ENCODE results near the gene SLC45A1.

The SLC45A1 gene

DNA sequence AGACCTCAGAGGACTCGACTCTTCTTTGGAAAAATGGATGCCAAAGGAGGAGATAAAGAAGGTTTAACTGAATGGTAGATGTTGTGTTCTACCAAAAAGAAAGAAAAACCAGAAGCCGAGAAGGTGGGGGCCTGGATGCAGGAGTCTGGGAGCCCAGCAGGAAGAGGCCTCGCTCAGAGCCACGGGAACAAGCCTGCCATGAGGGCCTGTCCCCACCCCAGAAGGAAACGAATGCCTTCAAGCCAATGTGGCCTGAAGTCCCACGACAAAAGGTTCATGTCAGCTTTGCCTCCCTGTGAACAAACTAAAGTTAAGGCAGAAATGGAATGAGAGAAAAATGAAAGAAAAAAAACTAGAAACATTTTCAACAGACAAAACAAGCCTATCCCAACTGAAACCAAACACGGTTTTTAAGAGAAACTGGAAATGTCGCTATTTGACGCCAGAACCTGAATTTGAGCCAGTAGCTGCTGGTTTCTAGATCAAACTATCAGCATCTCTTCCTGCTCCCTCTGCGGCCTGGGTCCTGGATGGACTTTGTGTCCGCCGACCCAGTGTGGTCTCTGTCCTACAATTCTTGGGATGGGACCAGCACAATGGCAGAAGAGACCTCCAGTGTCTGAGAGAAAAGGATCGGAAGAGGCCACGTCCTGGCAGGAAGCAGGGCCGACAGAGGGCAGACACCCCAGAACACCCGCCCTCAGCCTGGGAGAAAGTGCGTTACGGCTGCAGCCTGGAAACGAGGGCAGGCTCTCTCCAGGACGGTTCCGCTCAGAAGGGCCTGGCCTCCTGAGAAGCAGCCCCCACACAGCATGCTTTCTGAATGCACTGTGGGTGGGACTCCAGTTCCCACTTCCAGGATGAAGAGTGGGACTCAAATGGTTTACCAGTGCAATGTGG, 35.2 kb downstream of the SLC45A1 start:
- peaks cover 28% of the 10 kb centered on the region for H3K36me3 ChIP-seq (ENCODE audit: control insufficient read depth, insufficient read depth, low read length)
- H3K27ac ChIP-seq (ENCODE audit: low read depth, low read length) = peak overlapping the region; percentile 56
- no peak overlapping the region for H3K4me3 ChIP-seq (ENCODE audit: low read length)
- H3K4me1 ChIP-seq (ENCODE audit: control insufficient read depth, insufficient read depth, low read length) = peaks cover 3% of the 10 kb centered on the region
- H3K27me3 ChIP-seq (ENCODE audit: control insufficient read depth, insufficient read depth, low read length) = no peaks in the 10 kb centered on the region
- no peak overlapping the region for H3K9ac ChIP-seq (ENCODE audit: low read length)

DNA sequence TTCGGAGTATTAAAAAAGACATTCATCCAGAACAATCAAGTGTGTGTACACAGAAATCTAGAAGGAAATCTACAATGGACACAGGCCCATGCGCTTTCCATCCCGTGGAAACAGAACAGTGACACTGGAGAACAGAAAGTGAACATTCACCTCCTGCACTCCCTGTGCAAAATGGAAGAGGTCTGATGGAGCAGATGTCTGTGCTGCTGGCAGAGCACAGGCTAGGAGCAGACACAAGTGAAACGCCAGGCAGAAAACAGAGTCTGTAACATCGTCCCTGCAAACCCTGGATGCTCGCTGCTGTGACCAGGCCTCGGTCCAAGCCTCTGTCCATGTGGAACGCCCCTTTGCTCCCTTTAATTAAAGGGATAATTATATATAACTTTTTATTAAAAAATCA, 36.1 kb downstream of the SLC45A1 start:
- H3K27ac ChIP-seq (ENCODE audit: low read depth, low read length) = peak overlapping the region; percentile 42
- H3K4me3 ChIP-seq (ENCODE audit: low read length) = no peak overlapping the region
- peaks cover 36% of the 10 kb centered on the region for H3K36me3 ChIP-seq (ENCODE audit: control insufficient read depth, insufficient read depth, low read length)
- H3K4me1 ChIP-seq (ENCODE audit: control insufficient read depth, insufficient read depth, low read length) = peaks cover 3% of the 10 kb centered on the region
- no peaks in the 10 kb centered on the region for H3K27me3 ChIP-seq (ENCODE audit: control insufficient read depth, insufficient read depth, low read length)
- H3K9ac ChIP-seq (ENCODE audit: low read length) = no peak overlapping the region

DNA sequence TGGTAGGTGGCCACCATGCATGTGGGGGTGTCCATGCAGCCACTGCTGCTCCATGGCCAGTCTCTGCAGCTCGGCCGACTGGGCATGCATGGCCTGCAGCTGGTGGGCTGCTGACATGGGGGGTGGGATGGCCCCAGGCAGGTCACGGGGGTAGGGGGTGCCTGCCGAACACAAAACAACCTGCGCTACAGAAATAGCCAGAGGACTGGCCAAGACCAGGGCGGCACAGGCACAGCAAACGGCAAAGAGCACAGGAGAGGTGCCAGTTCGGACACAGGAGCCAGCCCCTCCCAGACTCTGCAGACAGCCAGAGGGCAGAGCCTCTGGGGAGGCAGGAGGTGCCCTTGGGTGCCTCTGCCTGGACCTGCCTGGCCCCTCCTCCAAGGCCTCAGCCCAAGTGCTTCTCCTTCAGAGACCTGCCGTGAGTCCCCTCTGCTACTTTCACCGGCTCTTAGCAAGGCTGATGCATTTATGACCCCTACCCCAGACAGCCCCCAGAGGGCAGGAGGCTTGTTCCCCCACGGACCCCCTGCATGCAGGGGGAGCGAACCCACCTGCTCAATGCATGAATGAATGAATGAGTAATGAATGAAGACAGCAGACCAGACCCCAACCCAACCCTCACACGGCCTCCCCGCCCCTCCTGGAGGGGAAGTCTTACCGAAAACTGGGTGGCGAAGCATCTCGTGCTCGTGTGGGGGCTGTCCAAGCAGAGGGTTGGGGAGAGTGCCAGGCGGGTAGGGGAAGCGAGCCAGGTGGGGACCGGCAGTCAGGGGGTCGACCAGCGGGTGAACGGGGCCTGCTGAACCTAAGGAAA, 37.7 kb downstream of the SLC45A1 start:
- peaks cover 3% of the 10 kb centered on the region for H3K4me1 ChIP-seq (ENCODE audit: control insufficient read depth, insufficient read depth, low read length)
- no peak overlapping the region for H3K9ac ChIP-seq (ENCODE audit: low read length)
- peaks cover 45% of the 10 kb centered on the region for H3K36me3 ChIP-seq (ENCODE audit: control insufficient read depth, insufficient read depth, low read length)
- no peaks in the 10 kb centered on the region for H3K27me3 ChIP-seq (ENCODE audit: control insufficient read depth, insufficient read depth, low read length)
- no peak overlapping the region for H3K4me3 ChIP-seq (ENCODE audit: low read length)
- H3K27ac ChIP-seq (ENCODE audit: low read depth, low read length) = peak overlapping the region; percentile 22

DNA sequence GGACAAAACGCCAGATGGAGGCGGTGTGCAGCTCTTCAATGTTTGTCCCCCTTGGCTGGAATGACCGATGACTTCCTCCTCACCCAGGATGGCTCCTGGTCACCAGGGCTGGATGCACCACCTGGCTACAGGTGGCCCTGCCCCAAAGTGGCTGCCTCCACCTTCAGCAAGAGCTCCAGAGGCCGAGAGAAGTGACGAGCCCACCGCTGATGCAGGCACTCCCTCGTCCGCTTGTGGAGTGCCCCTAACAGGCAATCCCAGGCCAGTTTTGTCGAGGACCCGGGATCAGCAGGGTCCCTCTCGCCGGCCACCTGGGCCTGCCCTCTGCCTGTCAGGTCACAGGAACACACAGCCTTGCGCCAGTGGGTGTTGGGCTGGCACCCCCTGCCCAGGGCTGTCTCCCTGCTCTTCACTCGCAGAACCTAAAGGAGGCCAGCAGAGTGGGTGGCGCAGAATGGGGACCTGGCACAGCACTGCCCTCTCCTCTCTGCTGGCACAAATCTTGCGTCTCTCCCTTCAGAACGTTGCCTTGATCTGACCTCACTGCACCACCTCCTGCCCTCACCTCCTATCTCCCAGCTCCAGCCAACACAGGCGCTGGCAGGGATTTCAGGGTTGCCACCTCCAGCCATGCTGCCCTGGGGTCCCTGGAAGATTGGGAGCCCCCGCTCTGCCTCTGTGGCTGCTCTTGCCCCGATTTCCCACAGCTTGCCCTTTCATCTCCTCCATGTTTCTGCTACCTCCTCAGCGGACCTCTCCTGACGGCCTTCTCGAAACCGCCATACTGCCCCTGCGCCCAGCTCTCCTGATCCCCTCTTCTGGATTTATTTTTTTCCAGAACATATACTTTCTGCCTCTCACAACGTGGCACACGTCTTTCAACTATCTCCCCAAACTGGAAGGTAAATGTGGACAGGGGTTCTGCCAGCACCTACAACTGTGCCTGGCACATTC, 38.6 kb downstream of the SLC45A1 start:
- H3K4me1 ChIP-seq (ENCODE audit: control insufficient read depth, insufficient read depth, low read length) = peaks cover 3% of the 10 kb centered on the region
- no peak overlapping the region for H3K4me3 ChIP-seq (ENCODE audit: low read length)
- peaks cover 53% of the 10 kb centered on the region for H3K36me3 ChIP-seq (ENCODE audit: control insufficient read depth, insufficient read depth, low read length)
- H3K27ac ChIP-seq (ENCODE audit: low read depth, low read length) = no peak overlapping the region
- no peaks in the 10 kb centered on the region for H3K27me3 ChIP-seq (ENCODE audit: control insufficient read depth, insufficient read depth, low read length)
- H3K9ac ChIP-seq (ENCODE audit: low read length) = no peak overlapping the region

DNA sequence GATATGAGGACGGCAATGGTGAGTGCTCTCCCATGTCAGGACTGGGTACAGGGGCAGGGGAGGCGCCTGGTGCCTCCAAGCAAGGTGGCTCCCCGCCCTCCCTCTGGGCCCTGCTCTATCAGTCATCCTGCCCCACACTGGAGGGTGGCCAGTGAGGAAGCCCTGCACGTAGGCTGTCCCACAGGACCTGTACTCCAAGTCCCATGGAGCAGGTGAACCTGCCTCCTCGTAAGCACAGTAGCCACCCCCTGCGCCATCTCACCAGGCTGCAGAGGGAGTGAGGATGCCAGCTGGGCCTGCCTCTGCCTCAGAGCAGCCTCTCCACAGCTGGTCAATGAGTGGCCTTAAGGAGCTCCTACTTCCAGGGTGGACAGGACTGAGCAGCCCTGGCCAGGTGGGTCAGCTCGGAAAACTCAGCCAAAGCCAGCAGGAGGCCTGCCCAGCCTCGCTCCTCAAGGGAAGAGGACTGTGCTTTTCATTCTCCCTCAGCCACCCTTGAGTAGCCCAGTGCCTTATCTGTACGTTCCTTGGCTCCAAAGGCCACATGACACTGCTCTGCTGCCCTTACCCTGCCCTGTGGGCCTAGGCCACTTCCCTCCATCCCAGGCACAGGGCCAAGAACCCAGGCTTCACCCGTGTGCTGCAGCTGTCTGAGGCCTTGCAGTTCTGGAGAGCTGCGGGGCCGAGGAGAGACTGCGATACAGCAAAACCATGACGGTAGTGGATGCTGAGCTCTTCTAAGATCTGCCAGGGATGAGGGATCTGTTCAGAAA, 39.6 kb downstream of the SLC45A1 start:
- Histone ChIP-seq H3K27ac (ENCODE audit: low read depth, low read length) (peak overlapping the region; percentile 5), H3K4me1 (ENCODE audit: control insufficient read depth, insufficient read depth, low read length) (peaks cover 3% of the 10 kb centered on the region), H3K36me3 (ENCODE audit: control insufficient read depth, insufficient read depth, low read length) (peaks cover 63% of the 10 kb centered on the region), H3K9ac (ENCODE audit: low read length) (no peak overlapping the region), H3K4me3 (ENCODE audit: low read length) (no peak overlapping the region), H3K27me3 (ENCODE audit: control insufficient read depth, insufficient read depth, low read length) (no peaks in the 10 kb centered on the region)

DNA sequence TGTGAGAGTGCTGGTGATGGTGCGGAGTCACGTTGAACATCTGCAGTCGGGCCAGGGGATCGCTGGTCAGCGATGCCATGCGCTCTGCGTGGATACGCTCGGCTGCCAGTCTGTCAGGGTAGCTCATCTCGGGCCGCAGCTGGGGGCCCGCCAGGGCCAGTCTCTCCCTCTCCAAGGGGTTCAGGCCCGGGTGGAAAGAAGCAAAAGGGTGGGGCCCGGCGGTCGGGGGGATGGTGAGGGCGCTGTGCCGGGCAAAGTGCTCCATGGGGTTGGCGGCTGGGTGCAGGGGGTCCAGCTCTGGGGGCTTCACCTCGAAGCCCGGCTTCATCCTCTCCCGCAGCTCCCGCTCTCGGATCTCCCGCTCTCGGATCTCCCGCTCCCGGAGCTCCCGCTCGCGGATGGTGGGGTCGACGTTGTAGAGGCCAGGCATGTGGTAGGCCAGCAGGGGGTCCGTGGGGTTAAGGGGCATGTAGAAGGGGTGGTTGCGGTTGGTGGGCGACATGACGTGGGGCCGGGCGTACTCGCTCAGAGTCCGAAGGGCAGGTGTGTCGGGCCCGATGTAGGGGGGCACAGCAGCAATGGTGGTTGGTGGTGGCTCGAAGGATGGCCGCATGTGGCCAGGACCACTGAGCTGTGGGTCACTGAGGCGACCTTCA, 40.5 kb downstream of the SLC45A1 start:
- Histone ChIP-seq H3K27ac (ENCODE audit: low read depth, low read length) (peak overlapping the region; percentile 5), H3K9ac (ENCODE audit: low read length) (no peak overlapping the region), H3K36me3 (ENCODE audit: control insufficient read depth, insufficient read depth, low read length) (peaks cover 67% of the 10 kb centered on the region), H3K27me3 (ENCODE audit: control insufficient read depth, insufficient read depth, low read length) (no peaks in the 10 kb centered on the region), H3K4me1 (ENCODE audit: control insufficient read depth, insufficient read depth, low read length) (peaks cover 2% of the 10 kb centered on the region), H3K4me3 (ENCODE audit: low read length) (no peak overlapping the region)

DNA sequence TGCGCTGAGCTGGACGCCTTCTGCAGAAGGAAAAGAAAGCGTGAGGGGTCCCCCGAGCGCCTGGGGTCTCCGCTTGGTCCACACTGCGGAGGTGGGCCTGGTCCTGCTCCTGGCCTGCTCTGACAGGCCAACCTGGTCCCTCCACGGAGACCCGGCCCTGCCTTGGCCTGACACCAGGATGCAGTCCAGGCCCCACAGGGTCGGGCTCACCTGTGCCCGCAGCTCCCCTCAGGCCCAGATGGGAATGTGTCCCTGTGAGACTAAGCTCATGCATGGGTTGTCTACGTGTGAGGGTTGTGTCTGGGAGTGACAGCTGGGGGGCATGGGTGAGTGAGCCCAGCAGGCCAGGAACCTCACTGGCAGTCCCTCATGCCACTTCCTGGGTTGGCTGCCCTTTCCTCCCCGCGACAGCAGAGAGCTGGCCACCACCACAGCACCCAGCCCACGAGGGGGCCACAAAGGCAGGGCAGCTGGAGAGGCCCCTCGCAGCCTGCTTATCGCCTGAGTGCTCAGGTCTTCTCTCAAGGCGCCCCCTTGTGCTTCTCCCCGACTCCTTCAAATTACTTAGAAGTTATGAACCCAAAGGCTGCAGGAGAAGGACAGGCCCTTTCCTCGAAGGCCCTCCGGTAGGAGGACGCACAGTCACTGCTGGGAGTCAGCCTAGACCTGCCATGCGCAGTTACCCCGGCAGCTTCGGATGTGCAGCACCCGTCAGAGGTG, 41.1 kb downstream of the SLC45A1 start:
- Histone ChIP-seq H3K36me3 (ENCODE audit: control insufficient read depth, insufficient read depth, low read length) (peaks cover 64% of the 10 kb centered on the region), H3K27me3 (ENCODE audit: control insufficient read depth, insufficient read depth, low read length) (no peaks in the 10 kb centered on the region), H3K9ac (ENCODE audit: low read length) (no peak overlapping the region), H3K4me3 (ENCODE audit: low read length) (no peak overlapping the region), H3K27ac (ENCODE audit: low read depth, low read length) (no peak overlapping the region), H3K4me1 (ENCODE audit: control insufficient read depth, insufficient read depth, low read length) (peaks cover 9% of the 10 kb centered on the region)

DNA sequence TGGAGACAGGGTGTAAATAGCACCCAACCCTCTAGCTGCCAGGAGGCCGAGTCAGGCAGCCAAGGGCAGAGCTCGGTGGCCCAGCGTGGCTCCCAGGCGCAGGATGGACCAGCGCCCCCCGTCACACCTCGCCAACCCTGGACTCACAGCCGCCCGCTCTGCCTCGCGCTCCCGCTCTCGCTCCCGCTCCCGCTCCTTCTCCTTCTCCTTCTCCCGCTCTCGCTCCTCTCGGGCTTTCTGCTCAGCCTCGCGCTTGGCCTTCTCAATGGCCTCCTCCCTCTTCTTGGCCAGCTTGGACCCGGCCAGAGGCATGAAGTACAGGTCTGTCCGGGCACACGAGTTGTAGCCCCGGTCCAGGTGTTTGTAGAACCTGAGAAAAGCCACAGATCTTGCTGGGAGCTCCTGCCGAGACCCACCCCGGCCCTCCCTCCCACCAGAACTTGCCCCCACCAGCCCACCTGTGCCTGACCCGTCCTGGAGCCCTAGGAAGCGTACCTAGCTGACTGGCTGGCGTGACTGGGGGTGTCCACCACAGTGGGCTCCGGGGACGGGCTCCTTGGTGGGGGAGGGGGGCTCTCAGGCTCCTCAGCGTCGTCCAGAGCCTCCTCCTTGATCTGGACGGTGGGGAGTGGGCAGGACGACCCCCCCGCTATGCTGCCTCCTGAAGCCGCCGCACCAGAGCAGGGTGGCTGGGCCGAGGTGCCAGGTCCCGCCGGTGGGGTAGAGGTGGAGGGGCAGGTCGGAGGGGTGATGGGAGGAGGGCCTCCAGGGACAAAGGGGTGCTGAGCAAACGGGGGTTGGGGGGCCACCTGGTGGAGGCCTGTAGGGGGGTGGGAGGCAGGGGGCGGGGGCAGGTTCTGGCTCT, 41.9 kb downstream of the SLC45A1 start:
- Histone ChIP-seq H3K27ac (ENCODE audit: low read depth, low read length) (no peak overlapping the region), H3K9ac (ENCODE audit: low read length) (no peak overlapping the region), H3K27me3 (ENCODE audit: control insufficient read depth, insufficient read depth, low read length) (no peaks in the 10 kb centered on the region), H3K4me1 (ENCODE audit: control insufficient read depth, insufficient read depth, low read length) (peaks cover 15% of the 10 kb centered on the region), H3K36me3 (ENCODE audit: control insufficient read depth, insufficient read depth, low read length) (peaks cover 68% of the 10 kb centered on the region), H3K4me3 (ENCODE audit: low read length) (no peak overlapping the region)

DNA sequence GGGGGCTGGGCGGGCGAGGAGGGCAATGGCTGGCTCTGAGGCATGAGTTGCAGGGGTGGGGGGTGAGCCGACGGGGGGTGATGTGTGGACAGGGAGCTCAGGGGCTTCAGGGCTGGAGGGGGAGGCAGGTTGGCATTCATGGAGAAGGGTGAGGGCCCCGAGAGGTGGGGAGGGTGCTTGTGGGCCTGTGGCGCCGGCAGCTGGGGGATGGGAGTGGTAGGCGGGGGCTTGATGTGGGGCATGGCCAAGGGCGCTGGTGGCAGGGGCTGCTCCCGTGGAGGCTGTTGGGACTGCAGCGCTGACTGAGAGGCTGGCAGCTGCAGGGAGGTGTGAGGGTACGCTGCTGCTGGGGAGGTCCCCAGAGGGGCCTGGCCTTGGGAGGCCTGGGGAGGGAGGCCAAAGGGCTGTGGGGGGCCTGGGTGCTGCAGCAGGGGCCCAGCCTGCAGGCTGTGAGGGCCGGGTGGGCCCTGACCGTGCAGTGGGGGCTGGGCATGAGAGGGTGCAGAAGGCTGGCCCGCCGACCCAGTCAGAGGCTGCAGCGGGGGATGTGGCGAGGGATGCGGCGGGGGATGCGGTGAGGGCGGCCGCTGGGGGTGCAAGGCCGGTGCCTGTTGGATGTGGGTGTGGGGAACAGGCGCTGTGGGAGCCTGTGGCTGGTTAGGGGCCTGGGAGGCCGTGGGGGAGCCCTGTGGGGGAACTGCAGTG, 42.7 kb downstream of the SLC45A1 start:
- no peak overlapping the region for H3K9ac ChIP-seq (ENCODE audit: low read length)
- no peaks in the 10 kb centered on the region for H3K27me3 ChIP-seq (ENCODE audit: control insufficient read depth, insufficient read depth, low read length)
- no peak overlapping the region for H3K4me3 ChIP-seq (ENCODE audit: low read length)
- peaks cover 16% of the 10 kb centered on the region for H3K4me1 ChIP-seq (ENCODE audit: control insufficient read depth, insufficient read depth, low read length)
- H3K27ac ChIP-seq (ENCODE audit: low read depth, low read length) = no peak overlapping the region
- H3K36me3 ChIP-seq (ENCODE audit: control insufficient read depth, insufficient read depth, low read length) = peaks cover 63% of the 10 kb centered on the region

All from rectal smooth muscle tissue (tissue), 1 donor.